BLaER1 (cell line): Measurements from ENCODE around the gene KCTD1.

Experiments used
- H3K27ac ChIP-seq: shearing (Covaris generic); formaldehyde crosslinking; 2 replicates; pipeline ENCODE4 v1.8.1; 2022
- H3K27me3 ChIP-seq: shearing (Covaris generic); formaldehyde crosslinking; 2 replicates; pipeline ENCODE4 v1.8.1; 2022
- H3K36me3 ChIP-seq: shearing (Covaris generic); formaldehyde crosslinking; 2 replicates; pipeline ENCODE4 v1.8.1; 2022
- H3K4me1 ChIP-seq: shearing (Covaris generic); formaldehyde crosslinking; 2 replicates; pipeline ENCODE4 v1.8.1; 2022
- H3K4me2 ChIP-seq: shearing (Covaris generic); formaldehyde crosslinking; 2 replicates; pipeline ENCODE4 v1.8.1; 2022
- H3K4me3 ChIP-seq: shearing (Covaris generic); formaldehyde crosslinking; 2 replicates; pipeline ENCODE4 v1.8.1; 2022
- H3K9ac ChIP-seq: shearing (Covaris generic); formaldehyde crosslinking; 2 replicates; pipeline ENCODE4 v1.8.1; 2022
- H3K9me3 ChIP-seq: shearing (Covaris generic); formaldehyde crosslinking; 2 replicates; pipeline ENCODE4 v1.8.1; 2022
- H4K20me1 ChIP-seq: shearing (Covaris generic); formaldehyde crosslinking; 2 replicates; pipeline ENCODE4 v1.8.1; 2022
- Cebpa-rat ChIP-seq: shearing (Covaris generic); IDR thresholded peaks from 2 replicates; pipeline ENCODE4 v1.8.1; 2022

KCTD1 gene

GRCh38 chr18:26524002-26524401 lies 24.4 kb downstream of the KCTD1 start:
- no peak overlapping the region for H3K27ac ChIP-seq
- no peak for TF ChIP-seq Cebpa-rat
- H3K4me2 ChIP-seq: no peak overlapping the region

DNA sequence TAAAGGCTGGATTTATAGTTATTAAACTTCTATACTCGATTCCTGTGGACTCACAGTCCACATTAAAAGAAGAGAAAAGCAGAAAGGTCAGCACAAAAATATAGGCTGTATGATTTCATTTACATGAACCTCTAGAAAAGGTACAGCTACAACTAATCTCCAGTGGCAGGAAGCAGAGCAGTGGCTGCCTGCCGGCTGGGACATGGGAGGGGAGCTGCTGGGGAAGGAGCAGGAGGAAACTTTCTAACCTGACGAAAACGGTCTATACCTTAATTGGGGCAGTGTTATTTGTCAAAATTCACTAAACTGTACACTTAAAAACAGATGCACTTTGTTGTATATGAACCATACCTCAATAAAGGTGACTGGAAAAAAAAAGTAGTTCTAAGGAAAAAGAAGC lies 26.7 kb downstream of the KCTD1 start:
- H3K27me3 ChIP-seq: no peaks in the 10 kb centered on the region

More at GRCh38 chr18:26524002-26524401, 24.4 kb downstream of the KCTD1 start:
- Histone ChIP-seq H3K9ac (no peak overlapping the region), H3K9me3 (no peaks in the 10 kb centered on the region), H4K20me1 (peaks cover 5% of the 10 kb centered on the region; the same call in 1 of the 2 replicates), H3K4me3 (no peak overlapping the region), H3K4me1 (peaks cover 15% of the 10 kb centered on the region), H3K27me3 (no peaks in the 10 kb centered on the region), H3K36me3 (no peaks in the 10 kb centered on the region)

GRCh38 chr18:26520974-26521373 lies 27.4 kb downstream of the KCTD1 start:
- H3K9me3 ChIP-seq: no peaks in the 10 kb centered on the region
- no peak for TF ChIP-seq Cebpa-rat
- no peaks in the 10 kb centered on the region for H3K27me3 ChIP-seq

More for the DNA sequence above, 26.7 kb downstream of the KCTD1 start:
- Histone ChIP-seq H3K9me3 (no peaks in the 10 kb centered on the region), H3K27ac (no peak overlapping the region), H3K4me1 (peaks cover 10% of the 10 kb centered on the region), H3K36me3 (no peaks in the 10 kb centered on the region), H3K4me2 (no peak overlapping the region), H3K9ac (no peak overlapping the region), H3K4me3 (no peak overlapping the region), H4K20me1 (peaks cover 5% of the 10 kb centered on the region; the same call in 1 of the 2 replicates)
- no peak for TF ChIP-seq Cebpa-rat

GRCh38 chr18:26519114-26519513 lies 29.2 kb downstream of the KCTD1 start:
- TF ChIP-seq Cebpa-rat: no peak
- Histone ChIP-seq H3K27me3 (no peaks in the 10 kb centered on the region), H3K4me1 (no peaks in the 10 kb centered on the region), H3K9ac (no peak overlapping the region), H3K36me3 (no peaks in the 10 kb centered on the region), H3K27ac (no peak overlapping the region), H3K4me2 (no peak overlapping the region), H3K9me3 (no peaks in the 10 kb centered on the region), H3K4me3 (no peak overlapping the region), H4K20me1 (peaks cover 5% of the 10 kb centered on the region; the same call in 1 of the 2 replicates)

More at GRCh38 chr18:26520974-26521373, 27.4 kb downstream of the KCTD1 start:
- Histone ChIP-seq H3K4me2 (no peak overlapping the region), H3K36me3 (no peaks in the 10 kb centered on the region), H4K20me1 (peaks cover 5% of the 10 kb centered on the region; the same call in 1 of the 2 replicates), H3K4me1 (peaks cover 10% of the 10 kb centered on the region), H3K27ac (no peak overlapping the region), H3K4me3 (no peak overlapping the region), H3K9ac (no peak overlapping the region)

- Histone ChIP-seq H3K27me3 (no peaks in the 10 kb centered on the region), H3K4me2 (no peak overlapping the region), H3K4me1 (no peaks in the 10 kb centered on the region), H3K9me3 (no peaks in the 10 kb centered on the region), H3K9ac (no peak overlapping the region), H3K27ac (no peak overlapping the region), H3K4me3 (no peak overlapping the region), H3K36me3 (no peaks in the 10 kb centered on the region), H4K20me1 (peaks cover 1% of the 10 kb centered on the region; the same call in 1 of the 2 replicates)
- TF ChIP-seq Cebpa-rat: no peak
These were observed 31.4 kb downstream of the KCTD1 start for GRCh38 chr18:26516964-26517363.

DNA sequence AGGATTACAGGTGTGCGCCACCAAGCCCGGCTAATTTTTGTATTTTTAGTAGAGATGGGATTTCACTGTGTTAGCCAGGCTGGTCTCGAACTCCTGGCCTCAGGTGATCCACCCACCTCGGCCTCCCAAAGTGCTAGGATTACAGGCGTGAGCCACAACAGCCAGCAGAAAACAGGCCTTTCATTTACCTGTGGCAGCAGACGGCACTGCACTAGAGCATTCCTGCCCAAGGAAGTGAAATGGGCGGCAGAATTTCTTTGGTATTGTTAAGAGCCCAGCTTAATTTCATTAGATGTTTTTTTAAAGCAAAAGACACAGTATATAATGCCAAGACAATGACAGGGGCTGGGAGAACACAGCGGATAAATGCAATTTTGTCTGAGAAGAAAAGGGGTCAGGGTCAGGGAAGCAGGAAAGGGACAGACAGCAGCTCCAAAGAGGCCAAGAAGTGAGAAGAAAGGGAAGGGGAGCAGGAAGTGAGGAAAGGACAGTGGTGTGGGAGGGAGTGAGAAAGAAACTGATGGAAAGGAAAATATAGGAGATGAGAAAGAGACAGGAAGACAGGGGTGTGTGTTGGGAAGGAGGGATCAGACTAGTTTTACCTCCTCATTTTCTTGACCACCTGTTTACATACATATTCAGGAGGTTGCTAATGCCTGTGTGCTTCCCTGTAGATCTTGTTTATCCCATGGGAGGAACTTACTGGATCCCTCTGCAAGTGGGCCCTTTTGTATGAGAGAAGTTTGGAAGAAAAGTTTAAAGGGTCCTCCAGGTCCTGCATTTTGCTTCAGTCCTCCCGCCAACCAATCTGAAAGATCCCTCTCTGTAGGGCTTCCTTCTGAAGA lies 32.5 kb downstream of the KCTD1 start:
- Histone ChIP-seq H3K9ac (no peak overlapping the region), H4K20me1 (no peaks in the 10 kb centered on the region; the same call in 1 of the 2 replicates), H3K4me1 (no peaks in the 10 kb centered on the region), H3K27ac (no peak overlapping the region), H3K36me3 (no peaks in the 10 kb centered on the region), H3K4me2 (no peak overlapping the region), H3K27me3 (no peaks in the 10 kb centered on the region), H3K9me3 (no peaks in the 10 kb centered on the region), H3K4me3 (no peak overlapping the region)
- no peak for TF ChIP-seq Cebpa-rat

- Histone ChIP-seq H3K27ac (no peak overlapping the region), H3K27me3 (no peaks in the 10 kb centered on the region), H3K4me3 (no peak overlapping the region), H3K4me2 (no peak overlapping the region), H4K20me1 (no peaks in the 10 kb centered on the region), H3K9ac (no peak overlapping the region), H3K36me3 (no peaks in the 10 kb centered on the region), H3K4me1 (no peaks in the 10 kb centered on the region), H3K9me3 (no peaks in the 10 kb centered on the region)
- TF ChIP-seq Cebpa-rat: no peak
These were observed 36.8 kb downstream of the KCTD1 start for GRCh38 chr18:26511339-26512071.

- H3K36me3 ChIP-seq: no peaks in the 10 kb centered on the region
- H3K27me3 ChIP-seq: no peaks in the 10 kb centered on the region
- no peaks in the 10 kb centered on the region for H3K9me3 ChIP-seq
- H3K4me1 ChIP-seq: no peaks in the 10 kb centered on the region
- no peaks in the 10 kb centered on the region for H4K20me1 ChIP-seq
- H3K27ac ChIP-seq: no peak overlapping the region
- H3K4me3 ChIP-seq: no peak overlapping the region
- H3K4me2 ChIP-seq: no peak overlapping the region
- no peak for TF ChIP-seq Cebpa-rat
- no peak overlapping the region for H3K9ac ChIP-seq
These were observed 38.0 kb downstream of the KCTD1 start for GRCh38 chr18:26510337-26510736.

DNA sequence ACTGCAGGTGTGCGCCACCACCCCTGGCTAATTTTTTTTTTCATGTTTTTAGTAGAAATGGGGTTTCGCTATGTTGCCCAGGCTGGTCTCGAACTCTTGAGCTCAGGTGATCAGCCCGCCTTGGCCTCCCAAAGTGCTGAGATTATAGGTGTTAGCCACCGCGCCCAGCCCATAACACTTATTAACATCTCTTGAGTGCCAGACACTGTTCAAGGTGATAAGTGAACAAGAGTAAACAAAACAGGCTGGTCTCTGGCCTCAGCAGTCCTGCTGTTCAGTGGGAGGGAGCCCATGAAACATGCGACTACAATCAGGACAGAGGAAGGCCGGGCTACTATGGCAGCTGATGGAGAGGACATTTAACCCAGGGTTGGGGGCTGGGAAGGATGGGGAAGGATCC lies 42.3 kb downstream of the KCTD1 start:
- Histone ChIP-seq H3K9me3 (no peaks in the 10 kb centered on the region), H3K4me3 (no peak overlapping the region)
- TF ChIP-seq Cebpa-rat: no peak

GRCh38 chr18:26504831-26505230 lies 43.5 kb downstream of the KCTD1 start:
- Histone ChIP-seq H3K27me3 (no peaks in the 10 kb centered on the region), H4K20me1 (no peaks in the 10 kb centered on the region), H3K36me3 (no peaks in the 10 kb centered on the region), H3K4me1 (no peaks in the 10 kb centered on the region), H3K4me2 (no peak overlapping the region), H3K9ac (no peak overlapping the region), H3K9me3 (no peaks in the 10 kb centered on the region), H3K4me3 (no peak overlapping the region), H3K27ac (no peak overlapping the region)
- no peak for TF ChIP-seq Cebpa-rat

More for the DNA sequence above, 42.3 kb downstream of the KCTD1 start:
- no peak overlapping the region for H3K4me2 ChIP-seq
- H3K9ac ChIP-seq: no peak overlapping the region
- no peaks in the 10 kb centered on the region for H3K27me3 ChIP-seq
- H3K27ac ChIP-seq: no peak overlapping the region
- no peaks in the 10 kb centered on the region for H3K36me3 ChIP-seq
- no peaks in the 10 kb centered on the region for H4K20me1 ChIP-seq
- H3K4me1 ChIP-seq: no peaks in the 10 kb centered on the region
